Activated CD4-positive, alpha-beta T cell treated with anti-CD3 and anti-CD28 coated beads, Interleukin-2, amount 50 U/mL, for 4 hours (primary cell): ENCODE results near the gene CFD.
"Not testable (repeated sequence)": the region's sequence is repeated elsewhere in the genome, so short reads cannot be mapped to it uniquely, and the experiment has no call there.

Experiments used
- DNase-seq, 2 experiments: peaks; one replicate each; pipeline ENCODE4 v3.0.0-alpha.2; 2020

Gene CFD

DNA sequence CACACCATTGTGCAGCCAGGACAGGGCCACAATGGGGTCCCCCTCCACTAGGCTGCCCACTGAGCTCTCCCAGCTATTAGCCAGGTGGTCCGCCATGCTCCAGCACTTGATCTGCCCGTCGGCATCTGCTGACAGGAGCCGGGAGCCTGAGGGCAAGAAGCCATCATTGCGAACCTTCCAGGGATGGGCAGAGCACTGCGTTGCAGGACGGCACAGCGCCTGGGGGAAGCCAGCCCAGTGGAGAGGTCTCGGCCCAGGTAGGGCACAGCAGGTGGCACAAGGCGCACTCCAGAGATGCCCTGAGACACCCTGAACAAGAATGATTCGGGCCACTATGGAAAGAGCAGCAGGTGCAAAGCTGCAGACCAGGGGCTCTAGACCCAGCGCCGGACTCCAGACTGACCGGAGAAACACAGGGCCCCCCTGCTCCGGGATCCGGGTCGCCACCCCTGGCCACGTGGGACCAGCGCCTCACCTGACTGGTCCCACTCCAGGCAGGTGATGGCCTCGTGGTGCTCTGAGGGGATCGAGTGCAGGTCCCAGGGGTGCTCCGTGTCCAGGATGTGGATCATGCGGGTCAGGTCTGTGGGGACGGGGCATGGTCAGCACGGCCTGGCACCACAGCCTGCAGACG lies 30.3 kb downstream of the CFD start:
- no peak for DNase-seq

DNA sequence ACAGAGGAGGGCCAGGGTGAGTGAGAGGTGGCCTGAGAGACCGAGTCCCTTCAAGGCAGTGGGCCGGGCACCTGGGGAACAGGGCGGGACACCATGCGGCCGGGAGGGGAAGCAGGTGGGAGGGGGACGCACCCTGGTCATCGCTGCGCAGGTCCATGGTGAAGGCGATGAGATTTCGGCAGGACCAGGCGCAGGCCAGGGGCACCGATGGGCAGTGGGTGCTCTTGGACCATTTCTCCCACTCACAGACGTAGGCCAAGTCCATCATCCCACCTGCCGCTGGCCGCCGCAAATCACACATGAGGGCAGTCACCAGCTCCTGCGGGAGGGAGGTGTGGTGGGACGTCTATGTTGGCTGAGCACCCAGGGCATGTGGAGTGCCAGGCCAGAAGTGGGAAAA lies 31.4 kb downstream of the CFD start:
- DNase-seq, result no peak

DNA sequence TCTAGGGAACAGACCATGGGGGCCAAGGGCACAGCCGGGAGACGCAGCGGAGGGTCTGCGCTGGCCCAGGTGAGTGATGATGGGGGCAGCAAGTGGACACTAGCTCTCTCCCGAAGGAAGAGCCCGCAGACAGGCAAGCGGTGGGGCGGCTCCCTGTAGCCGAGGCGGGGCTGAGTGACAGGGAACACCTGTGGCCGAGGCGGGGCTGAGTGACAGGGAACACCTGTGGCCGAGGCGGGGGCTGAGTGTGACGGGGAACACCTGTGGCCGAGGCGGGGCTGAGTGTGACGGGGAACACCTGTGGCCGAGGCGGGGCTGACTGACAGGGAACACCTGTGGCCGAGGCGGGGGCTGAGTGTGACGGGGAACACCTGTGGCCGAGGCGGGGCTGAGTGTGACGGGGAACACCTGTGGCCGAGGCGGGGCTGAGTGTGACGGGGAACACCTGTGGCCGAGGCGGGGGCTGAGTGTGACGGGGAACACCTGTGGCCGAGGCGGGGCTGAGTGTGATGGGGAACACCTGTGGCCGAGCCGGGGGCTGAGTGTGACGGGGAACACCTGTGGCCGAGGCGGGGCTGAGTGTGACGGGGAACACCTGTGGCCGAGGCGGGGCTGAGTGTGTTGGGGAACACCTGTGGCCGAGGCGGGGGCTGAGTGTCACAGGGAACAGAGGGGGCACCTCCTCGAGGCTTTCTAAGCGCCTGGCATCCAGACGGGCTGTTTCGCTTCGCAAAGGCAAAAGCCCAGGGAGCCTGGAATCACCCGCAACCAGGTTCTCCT lies 32.1 kb downstream of the CFD start:
- DNase-seq, result not testable (repeated sequence)

DNA sequence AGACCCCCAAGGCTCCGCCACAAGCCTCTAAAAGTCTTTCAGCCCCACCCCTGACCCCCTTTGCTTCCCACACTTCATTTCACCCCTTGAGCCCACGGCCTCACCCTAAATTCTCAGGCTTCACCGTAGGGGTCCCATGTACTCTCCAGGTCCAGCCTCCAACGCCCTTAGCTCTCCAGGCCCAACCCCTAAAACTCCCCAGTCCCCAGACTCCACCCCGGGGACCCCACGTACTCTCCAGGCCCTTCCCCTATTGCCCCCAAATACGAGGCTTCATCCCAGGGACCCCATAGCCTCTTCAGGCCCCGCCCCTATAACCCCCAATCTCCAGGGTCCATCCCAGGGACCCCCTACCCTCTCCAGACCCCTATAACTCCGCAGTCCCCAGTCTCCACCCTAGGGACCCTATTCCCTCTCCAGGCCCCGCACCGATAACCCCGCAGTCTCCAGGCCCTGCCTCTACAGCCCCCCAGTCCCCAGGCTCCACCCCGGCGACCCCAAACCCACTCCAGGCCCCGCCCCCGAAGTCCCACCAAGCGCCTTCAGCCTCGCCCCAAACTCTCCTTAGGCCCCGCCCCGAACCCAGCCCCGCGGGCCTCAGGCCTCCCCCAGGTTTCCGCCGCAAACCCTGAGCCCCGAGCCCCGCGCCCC lies 32.9 kb downstream of the CFD start:
- no peak for DNase-seq

DNA sequence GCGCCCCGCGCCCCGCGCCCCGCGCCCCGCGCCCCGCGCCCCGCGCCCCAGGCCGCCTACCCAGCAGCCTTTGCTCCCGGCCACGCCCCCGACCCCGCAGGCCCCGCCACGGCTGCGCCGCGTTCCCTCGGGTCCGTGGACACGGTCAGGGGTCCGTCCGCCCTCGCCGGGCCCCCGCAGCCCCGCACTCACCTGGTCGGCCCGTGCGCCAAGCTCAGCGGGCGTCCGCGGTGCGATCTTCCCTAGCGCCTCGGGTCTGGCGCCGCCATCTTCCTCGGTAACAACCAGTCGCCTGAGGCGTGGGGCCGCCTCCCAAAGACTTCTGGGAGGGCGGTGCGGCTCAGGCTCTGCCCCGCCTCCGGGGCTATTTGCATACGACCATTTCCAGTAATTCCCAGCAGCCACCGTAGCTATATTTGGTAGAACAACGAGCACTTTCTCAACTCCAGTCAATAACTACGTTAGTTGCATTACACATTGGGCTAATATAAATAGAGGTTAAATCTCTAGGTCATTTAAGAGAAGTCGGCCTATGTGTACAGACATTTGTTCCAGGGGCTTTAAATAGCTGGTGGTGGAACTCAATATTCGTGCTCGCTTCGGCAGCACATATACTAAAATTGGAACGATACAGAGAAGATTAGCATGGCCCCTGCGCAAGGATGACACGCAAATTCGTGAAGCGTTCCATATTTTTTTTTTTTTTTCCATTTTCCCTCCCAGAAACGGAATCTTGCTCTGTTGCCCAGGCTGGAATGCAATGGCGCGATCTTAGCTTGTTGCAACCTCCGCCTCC lies 33.6 kb downstream of the CFD start, which contains the start of the genes MED16 and RNU6-9:
TSS of gene MED16 (minus strand) at position 294 of the 796 bp plus-strand sequence. CDS start 2,056 bp downstream, outside the sequence.
TSS of gene RNU6-9 (plus strand) at position 591 of the 796 bp plus-strand sequence.
- DNase-seq, result peak; percentile 83 to 86

DNA sequence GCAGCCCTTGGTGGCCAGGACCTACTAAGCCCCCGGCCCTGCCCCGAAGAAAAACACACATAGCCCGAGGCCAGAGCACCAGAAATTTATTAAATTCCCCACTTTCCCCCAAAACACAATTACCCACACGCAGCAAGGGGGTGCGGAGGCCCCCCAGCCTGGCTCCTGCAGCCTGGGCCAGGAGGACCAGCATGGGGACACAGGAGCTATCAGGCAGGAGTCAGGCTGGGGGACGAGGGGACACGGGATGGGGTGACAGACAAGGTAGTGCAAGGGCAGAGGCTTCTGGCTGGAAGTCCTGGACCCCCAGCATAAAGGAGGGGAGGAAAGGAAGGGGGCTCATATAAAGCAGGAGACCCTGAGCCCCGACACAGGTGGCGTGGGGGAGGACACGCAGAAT lies 37.0 kb downstream of the CFD start:
- no peak for DNase-seq

DNA sequence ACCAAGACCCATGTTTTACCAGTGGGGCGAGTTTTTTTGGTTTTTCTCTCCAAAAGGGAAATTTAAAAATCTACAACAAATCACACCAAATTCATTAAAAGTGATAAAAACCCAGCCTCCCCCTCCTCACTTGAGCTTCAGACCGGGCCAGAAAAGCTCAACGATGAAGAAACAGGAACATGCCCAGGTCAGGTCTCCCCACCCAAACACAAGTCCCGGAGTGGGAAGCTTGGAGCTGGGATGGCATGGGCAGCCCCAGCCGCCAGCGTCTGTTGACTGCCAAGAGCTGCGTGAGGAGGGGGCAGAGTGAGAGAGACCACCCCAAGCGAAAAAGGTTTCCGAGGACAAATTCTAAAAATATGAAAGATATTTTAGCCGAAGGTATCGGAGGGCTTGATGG lies 37.5 kb downstream of the CFD start:
- no peak for DNase-seq

DNA sequence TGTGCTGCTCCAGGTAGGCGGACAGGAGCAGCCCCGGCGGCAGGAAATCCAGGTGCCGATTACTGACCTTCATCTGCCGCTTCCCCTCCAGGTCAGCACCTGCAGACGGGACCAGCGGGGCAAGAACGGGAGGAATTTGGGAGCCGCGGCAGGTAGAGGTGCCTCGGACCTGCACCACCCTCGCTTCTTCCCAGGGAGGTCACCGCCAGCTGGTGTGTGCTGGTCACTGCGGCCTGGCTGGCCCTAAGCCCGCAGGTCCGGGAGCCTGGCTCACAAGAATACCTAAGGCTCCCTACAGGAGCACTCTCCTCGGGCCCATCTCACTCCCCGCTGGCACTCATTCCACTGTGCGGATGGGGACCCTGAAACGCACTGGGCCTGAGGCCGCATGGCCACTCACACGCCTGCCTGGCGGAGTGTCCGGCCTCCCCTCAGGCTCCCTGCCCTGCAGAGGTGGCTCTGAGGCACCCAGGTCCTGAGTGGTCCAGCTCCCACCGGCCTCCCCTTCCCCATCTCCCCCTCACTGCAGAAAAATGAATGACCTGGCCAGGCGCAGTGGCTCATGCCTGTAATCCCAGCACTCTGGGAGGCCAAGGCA lies 38.1 kb downstream of the CFD start:
- DNase-seq, result no peak

DNA sequence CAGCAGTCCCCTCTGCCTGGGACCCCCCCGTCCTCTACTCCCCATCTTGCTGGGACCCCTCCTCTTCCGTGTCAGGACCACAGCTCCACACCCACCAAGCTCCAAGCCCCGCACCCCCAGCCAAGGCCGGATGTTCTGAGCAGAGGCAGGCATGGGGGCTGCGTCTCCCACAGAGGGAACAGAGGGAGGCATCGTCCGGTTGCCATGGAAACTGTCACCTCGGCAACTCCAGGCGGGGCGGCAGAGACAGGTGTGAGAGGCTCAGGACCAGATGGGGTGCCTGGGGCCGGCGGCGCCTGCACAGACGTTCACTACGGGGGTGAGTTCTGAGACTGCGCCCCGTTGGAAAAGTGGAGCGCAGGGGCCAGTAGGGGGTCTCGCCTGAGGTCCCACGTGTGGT lies 39.2 kb downstream of the CFD start:
- DNase-seq, result no peak

DNA sequence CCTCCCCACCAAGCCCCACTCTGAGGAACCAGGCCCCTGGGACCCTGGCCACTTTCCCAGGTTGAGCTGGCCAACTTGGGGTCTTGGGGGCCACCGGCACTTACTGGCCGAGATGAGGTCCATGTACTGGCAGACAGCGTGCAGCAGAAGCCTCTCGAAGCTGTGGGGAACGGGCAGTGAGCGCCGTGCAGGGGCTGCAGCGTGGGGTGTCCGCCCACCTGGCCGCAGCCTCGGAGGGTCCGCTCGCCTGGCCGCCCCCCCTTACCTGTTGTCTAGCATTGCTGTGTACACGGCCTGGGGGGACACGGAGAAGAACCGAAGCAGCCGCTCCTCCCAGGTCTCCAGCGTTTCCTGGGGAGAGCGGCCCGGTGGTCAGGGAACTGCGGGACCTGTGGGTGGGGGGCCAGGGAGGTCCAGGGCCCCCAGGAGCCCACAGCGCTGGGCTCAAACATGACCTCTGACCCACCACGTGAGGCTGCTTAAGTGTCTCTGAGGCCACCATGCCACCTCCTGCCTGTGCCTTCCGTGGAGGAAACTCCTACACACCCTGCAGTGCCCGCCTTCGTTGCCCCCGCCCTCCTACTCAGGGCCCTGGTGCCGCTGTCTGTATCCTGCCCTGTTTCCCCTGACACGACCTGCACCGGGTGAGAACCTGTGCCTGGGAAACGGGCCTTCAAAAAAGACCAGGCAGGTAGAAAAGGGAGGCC lies 40.0 kb downstream of the CFD start:
- DNase-seq, result no peak

DNA sequence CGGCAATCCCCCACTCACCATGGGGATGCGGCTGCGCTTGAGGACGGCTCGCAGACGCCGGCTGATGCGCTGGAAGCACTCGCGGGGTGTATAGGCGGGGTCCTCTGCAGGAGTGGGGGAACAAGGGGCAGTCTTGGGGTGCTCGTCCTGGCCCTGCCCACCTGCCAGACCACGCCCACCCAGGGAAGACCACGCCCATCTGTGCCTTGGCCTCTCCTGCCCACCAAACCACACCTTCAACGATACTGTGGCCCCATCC lies 40.5 kb downstream of the CFD start:
- DNase-seq, result no peak

DNA sequence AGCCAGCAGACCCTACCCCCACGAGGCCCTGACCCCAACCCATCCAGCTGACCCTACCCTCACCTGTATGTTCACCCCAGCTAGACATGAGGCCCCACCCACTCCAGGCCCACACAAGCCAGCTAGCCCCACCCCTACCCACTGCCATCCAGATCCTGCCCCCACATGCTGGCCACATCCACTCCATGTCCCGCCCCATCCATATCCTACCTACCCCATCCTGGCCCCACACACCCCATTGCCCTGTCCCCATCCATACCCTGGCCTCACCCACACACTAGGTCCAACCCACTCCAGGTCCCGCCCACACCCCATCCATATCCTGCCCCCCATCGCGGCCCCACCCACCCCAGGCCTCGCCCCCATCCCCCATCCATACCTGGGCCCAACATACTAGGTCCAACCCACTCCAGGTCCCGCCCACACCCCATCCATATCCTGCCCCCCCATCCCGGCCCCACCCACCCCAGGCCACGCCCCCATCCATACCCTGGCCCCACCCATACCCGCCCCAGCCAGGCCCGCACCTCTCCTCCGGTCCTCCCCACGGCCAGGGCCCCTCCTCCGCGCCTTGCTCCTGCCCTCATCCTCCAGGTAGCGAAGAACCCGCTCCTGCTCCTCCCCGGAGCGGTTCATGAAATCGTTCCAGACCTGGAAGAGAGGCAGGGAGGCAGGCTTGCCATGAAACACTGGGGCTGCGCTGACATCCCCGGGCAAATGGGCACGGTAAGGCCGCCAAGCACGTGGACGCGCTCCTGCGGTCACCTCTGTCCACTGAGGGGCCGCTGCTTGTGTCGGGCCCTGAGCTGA lies 41.0 kb downstream of the CFD start:
- no peak for DNase-seq

DNA sequence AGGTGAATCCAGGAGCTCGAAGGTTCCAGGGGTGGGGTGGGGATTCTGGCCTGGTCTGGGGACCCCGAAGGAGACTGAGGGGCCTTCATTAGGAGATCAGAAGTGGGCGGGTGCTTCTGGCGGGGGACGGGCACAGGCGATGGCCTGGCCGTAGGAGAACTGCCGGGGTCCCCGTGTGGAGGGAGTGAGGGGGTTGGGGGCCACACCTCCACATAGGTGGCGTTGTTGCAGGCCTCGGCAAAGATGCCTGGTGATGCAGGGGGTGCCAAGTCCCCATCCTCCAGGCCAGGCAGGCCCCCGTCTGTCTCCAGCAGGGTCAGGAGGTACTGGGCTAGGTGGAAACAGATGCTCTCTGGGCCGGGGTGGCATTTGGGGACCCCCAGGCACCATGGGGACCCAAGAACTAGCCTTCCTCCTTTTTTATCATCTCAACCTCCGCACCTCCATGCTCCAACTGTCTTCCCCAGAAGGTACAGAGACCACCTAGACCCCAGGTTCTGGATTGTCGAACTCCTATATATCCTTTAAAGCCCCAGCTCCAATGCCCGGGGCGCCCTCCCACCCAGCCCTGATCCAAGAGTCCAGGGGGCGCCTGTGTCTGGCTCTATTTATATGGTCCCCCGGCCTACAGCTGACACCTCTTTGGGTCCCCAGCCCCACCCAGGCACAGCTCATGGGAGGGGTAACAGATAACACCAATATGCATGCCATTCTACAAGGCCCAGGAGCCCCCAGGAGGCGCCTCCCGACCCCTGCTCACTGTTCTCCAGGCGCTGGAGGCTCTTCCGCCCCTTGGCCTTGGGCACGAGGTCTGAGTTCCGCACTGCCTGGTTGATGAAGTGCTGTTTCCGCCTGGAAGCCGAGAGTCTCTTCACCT lies 42.0 kb downstream of the CFD start:
- no peak for DNase-seq

DNA sequence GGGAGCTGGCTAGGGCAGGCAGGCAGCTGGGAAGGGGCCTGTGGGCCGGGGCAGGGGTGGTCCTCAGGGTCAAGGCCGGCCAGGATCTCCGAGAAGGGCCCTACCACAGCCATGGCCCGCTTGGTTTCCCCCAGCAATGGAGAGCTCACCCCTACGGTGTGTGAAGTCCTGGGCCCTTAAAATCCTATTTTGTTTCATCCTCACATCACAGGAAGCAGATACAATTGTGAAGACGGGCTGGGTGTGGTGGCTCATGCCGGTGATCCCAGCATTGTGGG lies 42.6 kb downstream of the CFD start:
- no peak for DNase-seq

DNA sequence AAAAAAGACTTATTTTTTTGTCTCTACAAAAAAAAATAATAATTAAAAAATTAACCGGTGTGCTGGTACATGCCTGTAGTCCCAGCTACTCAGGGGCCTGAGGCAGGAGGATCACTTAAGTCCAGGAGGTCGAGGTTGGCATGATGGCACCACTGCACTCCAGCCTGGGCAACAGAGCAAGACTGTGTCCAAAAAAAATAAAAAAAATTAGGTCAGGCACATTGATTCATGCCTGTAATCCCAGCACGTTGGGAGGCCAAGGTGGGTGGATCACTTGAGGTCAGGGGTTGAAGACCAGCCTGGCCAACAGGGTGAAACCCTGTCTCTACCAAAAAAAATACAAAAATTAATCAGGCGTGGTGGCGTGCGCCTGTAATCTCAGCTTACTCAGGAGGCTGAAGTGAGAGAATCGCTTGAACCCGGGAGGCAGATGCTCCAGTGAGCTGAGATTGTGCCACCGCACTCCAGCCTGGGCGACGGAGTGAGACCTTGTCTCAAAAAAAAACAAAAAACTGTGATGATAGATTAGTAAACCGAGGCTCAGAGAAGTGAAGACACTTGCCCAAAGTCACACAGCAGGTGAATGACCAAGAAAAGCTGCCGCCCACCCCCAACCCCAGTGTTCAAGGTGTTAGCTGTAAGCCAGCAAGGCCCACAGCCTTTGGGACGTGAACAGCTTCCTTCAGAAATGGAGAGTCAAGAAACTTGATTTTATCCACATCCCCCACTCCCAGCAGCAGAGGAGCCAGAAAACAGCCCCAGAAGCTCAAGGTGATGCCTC lies 43.2 kb downstream of the CFD start:
- DNase-seq, result no peak

DNA sequence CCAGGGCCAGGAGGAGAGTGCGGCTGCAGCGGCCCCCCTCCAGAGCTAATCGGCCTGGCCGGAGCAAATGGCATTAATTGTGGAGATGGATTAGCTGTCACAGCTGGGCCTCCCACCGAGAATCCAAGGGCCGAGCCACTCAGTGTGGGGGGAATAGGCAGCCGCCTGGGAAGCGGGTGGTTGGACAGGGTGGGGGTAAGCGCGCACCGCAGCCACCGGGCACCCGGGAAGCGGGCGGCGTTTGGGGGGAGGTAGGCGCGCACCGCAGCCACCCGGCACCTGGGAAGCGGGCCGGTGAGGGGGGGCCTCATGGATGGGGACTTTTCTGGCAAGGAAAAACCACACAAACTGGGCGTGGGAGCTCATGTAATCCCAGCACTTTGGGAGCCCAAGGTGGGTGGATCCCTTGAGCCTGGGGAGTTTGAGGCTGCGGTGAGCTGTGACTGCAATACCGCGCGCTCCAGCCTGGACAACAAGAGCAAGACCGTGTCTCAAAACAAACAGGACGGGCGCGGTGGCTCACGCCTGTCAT lies 43.9 kb downstream of the CFD start:
- no peak for DNase-seq

DNA sequence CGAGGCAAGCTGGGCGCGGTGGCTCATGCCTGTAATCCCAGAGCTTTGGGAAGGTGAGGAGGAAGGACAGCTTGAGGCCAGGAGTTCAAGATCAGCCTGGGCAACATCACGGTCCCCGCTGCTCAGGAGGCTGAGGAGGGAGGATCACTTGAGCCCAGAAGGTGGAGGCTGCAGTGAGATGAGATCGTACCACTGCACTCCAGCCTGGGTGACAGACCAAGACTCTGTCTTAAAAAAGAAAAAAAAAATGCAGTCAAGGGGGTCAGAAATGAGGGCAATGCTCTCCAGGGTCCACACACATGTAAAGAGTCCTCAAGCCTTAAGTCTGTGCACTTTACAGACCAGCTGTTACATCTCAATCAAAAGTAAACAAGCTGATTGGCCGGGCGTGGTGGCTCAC lies 45.1 kb downstream of the CFD start:
- DNase-seq, result no peak

DNA sequence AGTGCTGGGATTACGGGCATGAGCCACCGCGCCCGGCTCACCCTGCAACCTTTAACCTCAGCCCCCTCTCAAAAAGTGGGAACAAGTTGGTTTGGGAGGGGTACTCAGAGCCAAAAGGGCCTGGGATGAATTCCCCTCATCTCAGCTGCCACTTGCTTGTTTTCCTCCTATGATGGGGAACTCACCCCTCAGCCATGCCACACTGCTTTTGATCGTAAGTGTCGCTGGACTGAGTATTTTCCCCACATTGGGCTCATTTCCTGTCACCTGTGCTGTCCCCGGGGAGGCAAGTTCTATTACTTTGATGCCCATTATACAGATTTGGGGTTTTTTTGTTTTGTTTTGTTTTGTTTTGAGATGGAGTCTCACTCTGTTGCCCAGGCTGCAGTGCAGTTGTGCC lies 47.0 kb downstream of the CFD start:
- DNase-seq, result no peak

DNA sequence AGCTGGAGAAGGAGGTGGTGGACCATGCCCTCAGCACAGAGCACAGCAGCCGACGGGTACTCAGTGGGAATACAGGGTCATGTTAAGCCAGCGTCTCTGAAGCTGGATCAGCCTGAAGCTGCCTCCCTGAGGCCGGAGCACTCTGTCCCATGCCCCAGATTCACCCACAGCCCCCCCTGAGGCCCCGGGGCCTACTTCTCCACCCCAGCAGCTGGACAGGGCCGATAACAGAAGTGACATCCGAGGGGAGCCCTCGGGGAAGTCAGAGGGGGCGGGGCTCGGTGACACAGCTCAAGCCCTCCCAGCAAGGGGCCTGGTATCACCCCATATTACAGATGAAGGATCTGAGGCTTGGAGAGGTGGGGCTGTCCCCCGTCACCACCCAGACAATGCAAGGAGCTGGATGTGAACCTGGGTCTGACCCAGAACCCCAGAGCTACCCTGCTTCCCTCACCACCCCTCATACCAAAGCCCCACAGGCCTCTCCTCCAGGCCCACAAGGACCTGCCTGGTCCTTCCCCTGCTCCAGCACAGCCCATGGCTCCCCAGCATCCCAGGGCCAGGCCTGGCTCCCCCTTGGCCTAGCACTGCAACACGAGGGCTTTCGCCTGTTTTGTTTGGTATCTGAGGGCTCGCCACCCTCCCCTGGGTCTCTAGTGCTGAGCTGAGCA lies 47.9 kb downstream of the CFD start:
- no peak for DNase-seq
